GM23338 (cell line): ENCODE measurements around the gene CPNE6. TPM values are rescaled to one million over a fixed set of nuclear protein-coding genes. Genes with fewer than 3 reads are reported as not detected.
"Not testable (repeated sequence)": the region's sequence is repeated elsewhere in the genome, so short reads cannot be mapped to it uniquely, and the experiment has no call there.

Source experiments
- ATAC-seq: fragments of 200-7000 bp; cut with Tn5 transposase; 3 replicates; pipeline ENCODE4 v1.9.1; 2020
- DNase-seq: peaks from one replicate; pipeline ENCODE4 v3.0.0-alpha.2; 2015; ENCODE audit warnings: low spot score
- H2AFZ ChIP-seq: fragments of 200-600 bp; sonication (generic); 2 replicates; pipeline ENCODE4 v1.8.0; 2016; ENCODE audit warnings: antibody characterized with exemption, mild to moderate bottlenecking, moderate library complexity
- H3F3A ChIP-seq: fragments of 200-600 bp; sonication (generic); replicated peaks from 2 replicates; pipeline ENCODE4 v1.8.0; 2017; ENCODE audit warnings: antibody characterized with exemption, mixed run types, low read depth
- H3K27ac ChIP-seq: fragments of 200-600 bp; sonication (generic); 2 replicates; pipeline ENCODE4 v1.6.1; 2016; ENCODE audit warnings: low read depth
- H3K27me3 ChIP-seq: fragments of 200-600 bp; sonication (generic); 2 replicates; pipeline ENCODE4 v1.8.0; 2016; ENCODE audit warnings: mild to moderate bottlenecking, mixed run types, moderate library complexity; ENCODE audit not compliant: insufficient read depth
- H3K36me3 ChIP-seq: fragments of 200-600 bp; sonication (generic); 2 replicates; pipeline ENCODE4 v1.8.0; 2016; ENCODE audit warnings: mild to moderate bottlenecking; ENCODE audit not compliant: insufficient read depth
- H3K4me1 ChIP-seq: fragments of 200-600 bp; sonication (generic); 2 replicates; pipeline ENCODE4 v1.8.0; 2016; ENCODE audit warnings: mild to moderate bottlenecking, moderate library complexity; ENCODE audit not compliant: insufficient read depth
- H3K4me2 ChIP-seq: fragments of 200-600 bp; sonication (generic); 2 replicates; pipeline ENCODE4 v1.7.1; 2017; ENCODE audit warnings: mixed run types
- H3K4me3 ChIP-seq: fragments of 200-600 bp; sonication (generic); 2 replicates; pipeline ENCODE4 v1.6.1; 2016; ENCODE audit warnings: mixed run types
- H3K79me2 ChIP-seq: fragments of 200-600 bp; sonication (generic); replicated peaks from 2 replicates; pipeline ENCODE4 v1.8.0; 2017; ENCODE audit warnings: mild to moderate bottlenecking; ENCODE audit not compliant: insufficient read depth
- H3K9me2 ChIP-seq: fragments of 200-600 bp; sonication (generic); 2 replicates; pipeline ENCODE4 v1.8.0; 2017; ENCODE audit not compliant: insufficient read depth
- H4K20me1 ChIP-seq: fragments of 200-600 bp; sonication (generic); replicated peaks from 2 replicates; pipeline ENCODE4 v1.8.0; 2017; ENCODE audit warnings: mild to moderate bottlenecking; ENCODE audit not compliant: insufficient read depth
- H3K27ac Mint-ChIP-seq: 2 replicates; pipeline ENCODE4 v1.8.0; 2020; ENCODE audit warnings: inconsistent platforms, mild to moderate bottlenecking, moderate library complexity, mixed read lengths
- H3K27me3 Mint-ChIP-seq: 3 replicates; pipeline ENCODE4 v1.8.0; 2022; ENCODE audit warnings: low read depth, mild to moderate bottlenecking, moderate library complexity, mixed read lengths, inconsistent platforms; ENCODE audit not compliant: insufficient read depth, poor library complexity
- H3K36me3 Mint-ChIP-seq: 3 replicates; pipeline ENCODE4 v1.8.0; 2021; ENCODE audit warnings: low read depth, mild to moderate bottlenecking, inconsistent platforms, moderate library complexity, mixed read lengths
- H3K4me1 Mint-ChIP-seq: 3 replicates; pipeline ENCODE4 v1.8.0; 2020; ENCODE audit warnings: mild to moderate bottlenecking, inconsistent platforms, mixed read lengths
- H3K4me3 Mint-ChIP-seq: 3 replicates; pipeline ENCODE4 v1.8.0; 2021; ENCODE audit warnings: moderate library complexity, mild to moderate bottlenecking, inconsistent platforms, mixed read lengths
- H3K9me3 Mint-ChIP-seq: 3 replicates; pipeline ENCODE4 v1.8.0; 2020; ENCODE audit warnings: moderate library complexity, mild to moderate bottlenecking, inconsistent platforms, mixed read lengths
- CTCF ChIP-seq, 2 experiments: fragments of 200-600 bp in 1 of 2; sonication (generic) in 1 of 2; conservative IDR thresholded peaks; 2 replicates each; pipeline versions ENCODE4 v1.5.1 to v1.6.1; 2016 to 2017; ENCODE audit warnings: antibody characterized with exemption in 2 of 2, low read depth in 2 of 2, mild to moderate bottlenecking in 2 of 2, moderate library complexity in 1 of 2
- POLR2AphosphoS5 ChIP-seq: IDR thresholded peaks from 2 replicates; pipeline ENCODE4 v1.6.1; 2016; ENCODE audit warnings: antibody characterized with exemption, low read depth
- polyA plus RNA-seq: library from polyadenylated mRNA; unstranded; fragments of >200 nt; fragmentation: Nextera tagmentation; extraction: Ambion mirVana; gene quantifications from 2 replicates; pipeline ENCODE4 v1.2.1, GENCODE V29; 2016
- total RNA-seq: library from RNA; depleted of rRNA; stranded (reverse); fragments of >200 nt; shearing (Covaris generic); gene quantifications from 2 replicates; pipeline ENCODE4 v1.2.3, GENCODE V29; 2014
- TF ChIP-seq, protein P1 (sequence below): IDR thresholded peaks from one replicate; pipeline ENCODE4 v1.6.1; 2018; ENCODE audit warnings: antibody characterized with exemption; ENCODE audit not compliant: unreplicated experiment

The CPNE6 gene
- total and polyA plus RNA-seq, 2 experiments from 2014 or later: 0.16 TPM; not detected in 1

DNA sequence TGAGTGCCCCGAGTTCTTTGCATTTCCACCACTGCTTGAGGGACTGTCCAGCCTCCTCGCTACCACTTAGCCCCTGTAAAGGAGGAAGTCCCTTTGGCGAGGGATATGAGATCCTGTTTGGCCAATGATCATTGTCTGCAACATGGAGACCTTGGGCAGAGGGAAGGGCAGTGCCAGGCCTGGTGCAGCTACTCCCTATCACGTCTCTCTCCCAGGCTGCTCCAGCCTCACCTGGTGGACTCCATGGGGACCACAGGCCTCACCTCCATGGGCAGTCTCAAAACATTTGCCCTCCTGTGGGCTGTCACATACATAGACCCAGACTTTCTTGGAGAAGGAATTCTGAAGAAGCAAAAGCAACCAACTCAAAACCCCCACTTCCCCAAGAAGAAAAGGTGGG, 35.6 kb upstream of the CPNE6 start:
- H3F3A ChIP-seq, H3K4me1 Mint-ChIP-seq, H3K9me2 ChIP-seq, H3K27ac Mint-ChIP-seq, H3K4me1 ChIP-seq, H3K36me3 Mint-ChIP-seq, H3K36me3 ChIP-seq, H3K79me2 ChIP-seq, DNase-seq, H4K20me1 ChIP-seq, H3K27me3 ChIP-seq, H3K27me3 Mint-ChIP-seq, H3K27ac ChIP-seq: not testable (repeated sequence)
- peaks cover 21% of the 10 kb centered on the region for H3K9me3 Mint-ChIP-seq
- peak; percentile 78 for ATAC-seq
- H3K4me3 Mint-ChIP-seq: peak overlapping the region; percentile 86
- Histone ChIP-seq H3K4me3 (peak overlapping the region; percentile 72; the same call in 1 of the 2 replicates), H3K4me2 (peak overlapping the region; percentile 88), H2AFZ (peak overlapping the region; percentile 59; the same call in 1 of the 2 replicates)
- 0 out of 4 replicates have a peak, but pooled peaks of 1 of the 2 experiments have one; percentile 15 for TF ChIP-seq CTCF (conservative IDR thresholded peaks at IDR 0.05; ENCODE audit: low read depth in 2 of 2)

- peak overlapping the region; percentile 93 for H2AFZ ChIP-seq
- peak overlapping the region; percentile 86 for H3K4me3 Mint-ChIP-seq
- peak overlapping the region; percentile 39; the same call in 1 of the 2 replicates for H3K27ac ChIP-seq
- TF ChIP-seq, protein P1, sequence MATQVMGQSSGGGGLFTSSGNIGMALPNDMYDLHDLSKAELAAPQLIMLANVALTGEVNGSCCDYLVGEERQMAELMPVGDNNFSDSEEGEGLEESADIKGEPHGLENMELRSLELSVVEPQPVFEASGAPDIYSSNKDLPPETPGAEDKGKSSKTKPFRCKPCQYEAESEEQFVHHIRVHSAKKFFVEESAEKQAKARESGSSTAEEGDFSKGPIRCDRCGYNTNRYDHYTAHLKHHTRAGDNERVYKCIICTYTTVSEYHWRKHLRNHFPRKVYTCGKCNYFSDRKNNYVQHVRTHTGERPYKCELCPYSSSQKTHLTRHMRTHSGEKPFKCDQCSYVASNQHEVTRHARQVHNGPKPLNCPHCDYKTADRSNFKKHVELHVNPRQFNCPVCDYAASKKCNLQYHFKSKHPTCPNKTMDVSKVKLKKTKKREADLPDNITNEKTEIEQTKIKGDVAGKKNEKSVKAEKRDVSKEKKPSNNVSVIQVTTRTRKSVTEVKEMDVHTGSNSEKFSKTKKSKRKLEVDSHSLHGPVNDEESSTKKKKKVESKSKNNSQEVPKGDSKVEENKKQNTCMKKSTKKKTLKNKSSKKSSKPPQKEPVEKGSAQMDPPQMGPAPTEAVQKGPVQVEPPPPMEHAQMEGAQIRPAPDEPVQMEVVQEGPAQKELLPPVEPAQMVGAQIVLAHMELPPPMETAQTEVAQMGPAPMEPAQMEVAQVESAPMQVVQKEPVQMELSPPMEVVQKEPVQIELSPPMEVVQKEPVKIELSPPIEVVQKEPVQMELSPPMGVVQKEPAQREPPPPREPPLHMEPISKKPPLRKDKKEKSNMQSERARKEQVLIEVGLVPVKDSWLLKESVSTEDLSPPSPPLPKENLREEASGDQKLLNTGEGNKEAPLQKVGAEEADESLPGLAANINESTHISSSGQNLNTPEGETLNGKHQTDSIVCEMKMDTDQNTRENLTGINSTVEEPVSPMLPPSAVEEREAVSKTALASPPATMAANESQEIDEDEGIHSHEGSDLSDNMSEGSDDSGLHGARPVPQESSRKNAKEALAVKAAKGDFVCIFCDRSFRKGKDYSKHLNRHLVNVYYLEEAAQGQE: no peak
- TF ChIP-seq CTCF (conservative IDR thresholded peaks at IDR 0.05; ENCODE audit: low read depth in 2 of 2) (peak; percentile 85 to 86), POLR2AphosphoS5 (peak; percentile 74)
- H3K27me3 ChIP-seq: 0 out of 2 replicates have a peak, but pooled peaks cover 4% of the 10 kb centered on the region
- H3K9me3 Mint-ChIP-seq: peaks cover 15% of the 10 kb centered on the region
- H3K4me1 ChIP-seq: 0 out of 2 replicates have a peak, but pooled peaks cover 3% of the 10 kb centered on the region
- H3K4me1 Mint-ChIP-seq: peaks cover 10% of the 10 kb centered on the region; the same call in 2 of the 3 replicates
- peak overlapping the region; percentile 72 for H3K4me3 ChIP-seq
- no peaks in the 10 kb centered on the region for H3F3A ChIP-seq
- peak; percentile 83 for DNase-seq
- peak overlapping the region; percentile 44; the same call in 1 of the 2 replicates for H3K27ac Mint-ChIP-seq
- peaks cover 2% of the 10 kb centered on the region; the same call in 1 of the 3 replicates for H3K36me3 Mint-ChIP-seq
- peak; percentile 87 for ATAC-seq
- H3K9me2 ChIP-seq: no peaks in the 10 kb centered on the region
- no peaks in the 10 kb centered on the region for H3K36me3 ChIP-seq
- peaks cover 3% of the 10 kb centered on the region for H3K27me3 Mint-ChIP-seq
- H4K20me1 ChIP-seq: no peaks in the 10 kb centered on the region
- H3K79me2 ChIP-seq: no peaks in the 10 kb centered on the region
- peak overlapping the region; percentile 88 for H3K4me2 ChIP-seq
Measured at GRCh38 chr14:24036169-24036962, 35.0 kb upstream of the CPNE6 start.

DNA sequence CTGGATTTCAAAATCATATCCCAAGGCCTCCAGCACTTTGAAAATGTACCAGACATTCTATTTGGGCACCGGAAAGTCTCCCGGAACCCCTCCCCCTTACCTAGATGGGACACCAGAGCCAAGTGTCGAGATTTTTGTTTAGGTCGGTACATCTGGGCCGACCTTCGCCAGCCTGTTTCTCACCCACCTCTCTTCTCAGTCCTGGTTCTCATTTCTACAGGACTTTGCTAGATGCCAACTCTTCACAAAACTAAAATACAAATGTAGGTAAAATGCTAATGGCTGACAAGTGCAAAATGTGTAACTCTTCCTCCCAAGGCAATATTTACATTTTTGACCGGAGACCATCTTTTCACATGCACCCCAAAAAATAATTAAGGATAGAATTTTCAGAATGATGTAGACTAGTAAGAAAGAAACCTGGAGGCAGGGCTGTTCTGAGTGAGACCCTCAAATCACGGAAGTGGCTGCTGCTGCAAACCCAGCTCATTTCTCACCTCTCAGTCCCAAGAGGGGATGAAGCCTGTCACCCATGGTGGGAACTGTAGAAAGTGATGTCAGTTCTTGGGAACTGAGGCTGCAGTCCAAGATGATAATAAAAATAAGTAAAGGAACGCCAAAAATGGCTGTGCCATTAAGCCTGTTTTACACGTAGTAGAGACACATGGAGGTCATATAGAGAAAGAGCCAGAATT, 34.3 kb upstream of the CPNE6 start:
- H3K27ac Mint-ChIP-seq, H3K27ac ChIP-seq, H3K4me1 Mint-ChIP-seq, H3K36me3 ChIP-seq, H3K4me1 ChIP-seq, H3K9me2 ChIP-seq, H3K27me3 ChIP-seq, H3K27me3 Mint-ChIP-seq, ATAC-seq, H3F3A ChIP-seq, H3K79me2 ChIP-seq, H4K20me1 ChIP-seq, H3K9me3 Mint-ChIP-seq, DNase-seq, H3K36me3 Mint-ChIP-seq: not testable (repeated sequence)
- peak overlapping the region; percentile 86 for H3K4me3 Mint-ChIP-seq
- Histone ChIP-seq H2AFZ (peak overlapping the region; percentile 93; the same call in 1 of the 2 replicates), H3K4me3 (peak overlapping the region; percentile 72), H3K4me2 (peak overlapping the region; percentile 88; the same call in 1 of the 2 replicates)
